ENCODE measurements around the gene SCAPER.

Gene SCAPER

GRCh38 chr15:76309601-76310330 is 595.4 kb downstream of the SCAPER start:
- Histone ChIP-seq H3K9me3 (ENCODE audit: control insufficient read depth, insufficient read depth, low read depth, low read length) (no peaks in the 10 kb centered on the region), H3K36me3 (ENCODE audit: control insufficient read depth in 2 of 2, insufficient read depth in 1 of 2, low read length in 2 of 2) (peaks cover 0 to 4% of the 10 kb centered on the region in 2 experiments; a peak in 1 of 3 replicates), H3K27ac (ENCODE audit: extremely low read depth, low read depth, low read length) (no peak overlapping the region), H3K4me1 (ENCODE audit: control insufficient read depth, insufficient read depth, low read length) (peaks cover 16% of the 10 kb centered on the region; the same call in 1 of the 2 replicates), H3K4me3 (ENCODE audit: low read depth, low read length) (peak overlapping the region; percentile 77)
- ChIA-PET POLR2A (interaction anchor here (0.7 to 3.6 kb wide), 8 partner anchors 14 to 754 kb away, joined by 4 to 83 read pairs (median 12); partner anchors contain the start of gene ISL2), CTCF (interaction anchor here (0.6 to 2.5 kb wide), 6 partner anchors 15 to 558 kb away, joined by 3 to 8 read pairs (median 3); no protein-coding TSS in a partner anchor)
- TF ChIP-seq ZNF362 (tag by site-specific recombination; IDR thresholded peaks at IDR 0.05) (peak; percentile 64), ZNF792 (tag by site-specific recombination; IDR thresholded peaks at IDR 0.05) (no peak), ZXDB (tag by site-specific recombination; IDR thresholded peaks at IDR 0.05) (peak; percentile 88), ZNF530 (tag by site-specific recombination; IDR thresholded peaks at IDR 0.05; ENCODE audit: low read depth) (no peak)

- Histone ChIP-seq H3K4me3 (ENCODE audit: low read depth, low read length) (no peak overlapping the region), H3K36me3 (ENCODE audit: control insufficient read depth in 2 of 2, insufficient read depth in 1 of 2, low read length in 2 of 2) (peaks cover 0 to 4% of the 10 kb centered on the region in 2 experiments; a peak in 1 of 3 replicates), H3K27ac (ENCODE audit: extremely low read depth, low read depth, low read length) (no peak overlapping the region), H3K9me3 (ENCODE audit: control insufficient read depth, insufficient read depth, low read depth, low read length) (no peaks in the 10 kb centered on the region), H3K4me1 (ENCODE audit: control insufficient read depth, insufficient read depth, low read length) (peaks cover 16% of the 10 kb centered on the region)
- ChIA-PET CTCF (no interaction called here), POLR2A (no interaction called here)
- TF ChIP-seq ZNF175 (tag by site-specific recombination; IDR thresholded peaks at IDR 0.05) (no peak), KLF7 (tag by site-specific recombination; IDR thresholded peaks at IDR 0.05; ENCODE audit: borderline replicate concordance) (no peak), ZBTB49 (tag by site-specific recombination; IDR thresholded peaks at IDR 0.05; ENCODE audit: low read depth) (no peak), ZNF280D (tag by site-specific recombination; IDR thresholded peaks at IDR 0.05) (0 out of 2 replicates have a peak, but pooled peaks have one; percentile 38), ZNF146 (tag by site-specific recombination; IDR thresholded peaks at IDR 0.05) (peak; percentile 92)
These were observed 601.2 kb downstream of the SCAPER start for GRCh38 chr15:76303909-76304308.

- Histone ChIP-seq H3K4me3 (ENCODE audit: low read depth, low read length) (no peak overlapping the region), H3K9me3 (ENCODE audit: control insufficient read depth, insufficient read depth, low read depth, low read length) (no peaks in the 10 kb centered on the region), H3K36me3 (ENCODE audit: control insufficient read depth in 2 of 2, insufficient read depth in 1 of 2, low read length in 2 of 2) (no peaks in the 10 kb centered on the region; a peak in 1 of 3 replicates), H3K4me1 (ENCODE audit: control insufficient read depth, insufficient read depth, low read length) (peaks cover 9% of the 10 kb centered on the region), H3K27ac (ENCODE audit: extremely low read depth, low read depth, low read length) (no peak overlapping the region)
- ChIA-PET CTCF (interaction anchor here (0.9 to 1.2 kb wide), 3 partner anchors 8 to 31 kb away, joined by 3 to 4 read pairs (median 4); no protein-coding TSS in a partner anchor), POLR2A (interaction anchor here (0.9 kb wide), 1 partner anchor 12 kb away, joined by 4 read pairs; no protein-coding TSS in a partner anchor)
- no peak for TF ChIP-seq PRDM4 (tag by site-specific recombination; IDR thresholded peaks at IDR 0.05)
- TF ChIP-seq BCL11B (tag by site-specific recombination; IDR thresholded peaks at IDR 0.05; ENCODE audit: low read depth), result no peak
- peak; percentile 93 for TF ChIP-seq WT1 (tag by site-specific recombination; IDR thresholded peaks at IDR 0.05)
- no peak for TF ChIP-seq OSR2 (tag by site-specific recombination; IDR thresholded peaks at IDR 0.05)
- peak; percentile 71; the same call in 1 of the 2 replicates for TF ChIP-seq ZBTB17 (tag by site-specific recombination; IDR thresholded peaks at IDR 0.05)
These were observed 605.4 kb downstream of the SCAPER start for GRCh38 chr15:76299786-76300185.

Data from HEK293 (cell line).